Skin of body (tissue), 2 donors: Measurements from ENCODE around the gene BCL2L13. TPM values are rescaled to one million over a fixed set of nuclear protein-coding genes. Genes with fewer than 3 reads are reported as not detected.
"Not testable (repeated sequence)": the region's sequence is repeated elsewhere in the genome, so short reads cannot be mapped to it uniquely, and the experiment has no call there.

ENCODE experiments used
- DNase-seq: peaks from one replicate; lab custom pipeline; 2025; lab: John Stamatoyannopoulos, UW
- total RNA-seq: library from RNA; depleted of rRNA; stranded (reverse); fragments of >200 nt; gene quantifications from one replicate; pipeline ENCODE4 v1.2.3, GENCODE V29; 2014

BCL2L13 gene
- total RNA-seq, 1 donor from 2014 or later, result 24.5 TPM

- no peak for DNase-seq
Observed at GRCh38 chr22:17634696-17635095, 3.9 kb upstream of the BCL2L13 start.

- not testable (repeated sequence) for DNase-seq
Observed at GRCh38 chr22:17636850-17637249, 1.7 kb upstream of the BCL2L13 start.

- DNase-seq, result no peak
Observed at GRCh38 chr22:17637490-17638181, 921 bp upstream of the BCL2L13 start.

- DNase-seq, result no peak
Observed at GRCh38 chr22:17638182-17638431, 450 bp upstream of the BCL2L13 start.

GRCh38 chr22:17639247-17639741, 737 bp downstream of the BCL2L13 start:
- DNase-seq, result peak; percentile 72

- no peak for DNase-seq
Observed at GRCh38 chr22:17641269-17641668, 2.7 kb downstream of the BCL2L13 start.

- DNase-seq, result not testable (repeated sequence)
Observed at GRCh38 chr22:17642357-17642756, 3.8 kb downstream of the BCL2L13 start.

GRCh38 chr22:17647452-17647851, 8.9 kb downstream of the BCL2L13 start:
- no peak for DNase-seq

- DNase-seq, result no peak
Observed at GRCh38 chr22:17647991-17648390, 9.4 kb downstream of the BCL2L13 start.

- DNase-seq, result no peak
Observed at GRCh38 chr22:17648569-17648968, 10.0 kb downstream of the BCL2L13 start.

- no peak for DNase-seq
Observed at GRCh38 chr22:17655289-17655688, 16.7 kb downstream of the BCL2L13 start.

GRCh38 chr22:17656870-17657395, 18.4 kb downstream of the BCL2L13 start:
- DNase-seq, result no peak

GRCh38 chr22:17664414-17665055, 26.0 kb downstream of the BCL2L13 start:
- no peak for DNase-seq

- DNase-seq, result no peak
Observed at GRCh38 chr22:17665248-17665647, 26.7 kb downstream of the BCL2L13 start.

- peak; percentile 56 for DNase-seq
Observed at GRCh38 chr22:17665854-17666253, 27.3 kb downstream of the BCL2L13 start.

GRCh38 chr22:17671521-17672092, 33.0 kb downstream of the BCL2L13 start:
- not testable (repeated sequence) for DNase-seq

- no peak for DNase-seq
Observed at GRCh38 chr22:17672417-17672991, 33.9 kb downstream of the BCL2L13 start.

- no peak for DNase-seq
Observed at GRCh38 chr22:17674152-17674551, 35.6 kb downstream of the BCL2L13 start.

GRCh38 chr22:17675584-17675983, 37.0 kb downstream of the BCL2L13 start:
- no peak for DNase-seq

GRCh38 chr22:17678817-17679385, 40.3 kb downstream of the BCL2L13 start:
- no peak for DNase-seq

- DNase-seq, result no peak
Observed at GRCh38 chr22:17684245-17684644, 45.7 kb downstream of the BCL2L13 start.

- no peak for DNase-seq
Observed at GRCh38 chr22:17692841-17693240, 54.3 kb downstream of the BCL2L13 start.
